Loucy (cell line): ENCODE results near the gene HTR2B.

Experiments used
- H2AFZ ChIP-seq: fragments of 200-600 bp; sonication (generic); 2 replicates; pipeline ENCODE4 v1.6.0; 2016; ENCODE audit warnings: antibody characterized with exemption, mild to moderate bottlenecking, low read length, moderate library complexity
- H3F3A ChIP-seq: fragments of 200-600 bp; 2 replicates; pipeline ENCODE4 v1.6.0; 2016; ENCODE audit warnings: antibody characterized with exemption, low read depth, mild to moderate bottlenecking
- H3K27me3 ChIP-seq: fragments of 200-600 bp; sonication (generic); 2 replicates; pipeline ENCODE4 v1.6.1; 2014; ENCODE audit warnings: low read length, mild to moderate bottlenecking; ENCODE audit not compliant: insufficient read depth, poor library complexity, severe bottlenecking
- H3K36me3 ChIP-seq: fragments of 200-600 bp; sonication (generic); 2 replicates; pipeline ENCODE4 v1.6.1; 2016; ENCODE audit warnings: low read length; ENCODE audit not compliant: insufficient read depth
- H3K4me1 ChIP-seq: fragments of 200-600 bp; sonication (generic); 2 replicates; pipeline ENCODE4 v1.5.1; 2014; ENCODE audit warnings: low read length, mild to moderate bottlenecking; ENCODE audit not compliant: insufficient read depth, poor library complexity, severe bottlenecking
- H3K4me2 ChIP-seq: fragments of 200-600 bp; sonication (generic); 2 replicates; pipeline ENCODE4 v1.6.0; 2014; ENCODE audit warnings: antibody characterized with exemption, low read length, low read depth, mild to moderate bottlenecking; ENCODE audit not compliant: poor library complexity, severe bottlenecking
- H3K4me3 ChIP-seq: fragments of 200-600 bp; sonication (generic); 2 replicates; pipeline ENCODE4 v1.5.1; 2014; ENCODE audit warnings: low read length, mild to moderate bottlenecking, mixed read lengths; ENCODE audit not compliant: poor library complexity, severe bottlenecking
- H3K79me2 ChIP-seq: fragments of 200-600 bp; sonication (generic); 2 replicates; pipeline ENCODE4 v1.6.1; 2014; ENCODE audit warnings: low read length; ENCODE audit not compliant: insufficient read depth
- H3K9ac ChIP-seq: fragments of 200-600 bp; sonication (generic); 2 replicates; pipeline ENCODE4 v1.6.0; 2014; ENCODE audit warnings: mild to moderate bottlenecking, low read depth, low read length, moderate library complexity; ENCODE audit not compliant: poor library complexity, severe bottlenecking
- H3K9me2 ChIP-seq: fragments of 200-600 bp; sonication (generic); replicated peaks from 2 replicates; pipeline ENCODE4 v1.6.1; 2016; ENCODE audit warnings: low read depth, low read length, mixed read lengths
- H3K9me3 ChIP-seq: fragments of 200-600 bp; sonication (generic); 2 replicates; pipeline ENCODE4 v1.6.1; 2014; ENCODE audit warnings: mild to moderate bottlenecking, antibody characterized with exemption, low read length, low read depth; ENCODE audit not compliant: insufficient read depth
- H4K20me1 ChIP-seq: fragments of 200-600 bp; sonication (generic); 2 replicates; pipeline ENCODE4 v1.6.0; 2014; ENCODE audit warnings: antibody characterized with exemption, low read length, mild to moderate bottlenecking; ENCODE audit not compliant: insufficient read depth, poor library complexity, severe bottlenecking
- EZH2phosphoT487 ChIP-seq: fragments of 200-600 bp; IDR thresholded peaks from 2 replicates; pipeline ENCODE4 v1.6.1; 2018; ENCODE audit warnings: antibody characterized with exemption, mild to moderate bottlenecking, moderate library complexity, borderline replicate concordance
- TF ChIP-seq, protein P1 (sequence below): fragments of 200-600 bp; sonication (generic); conservative IDR thresholded peaks from 2 replicates; pipeline ENCODE4 v1.5.1; 2014; ENCODE audit warnings: mild to moderate bottlenecking, antibody characterized with exemption, low read length

The HTR2B gene

GRCh38 chr2:231134910-231135655, 10.2 kb upstream of the HTR2B start:
- TF ChIP-seq, protein P1, sequence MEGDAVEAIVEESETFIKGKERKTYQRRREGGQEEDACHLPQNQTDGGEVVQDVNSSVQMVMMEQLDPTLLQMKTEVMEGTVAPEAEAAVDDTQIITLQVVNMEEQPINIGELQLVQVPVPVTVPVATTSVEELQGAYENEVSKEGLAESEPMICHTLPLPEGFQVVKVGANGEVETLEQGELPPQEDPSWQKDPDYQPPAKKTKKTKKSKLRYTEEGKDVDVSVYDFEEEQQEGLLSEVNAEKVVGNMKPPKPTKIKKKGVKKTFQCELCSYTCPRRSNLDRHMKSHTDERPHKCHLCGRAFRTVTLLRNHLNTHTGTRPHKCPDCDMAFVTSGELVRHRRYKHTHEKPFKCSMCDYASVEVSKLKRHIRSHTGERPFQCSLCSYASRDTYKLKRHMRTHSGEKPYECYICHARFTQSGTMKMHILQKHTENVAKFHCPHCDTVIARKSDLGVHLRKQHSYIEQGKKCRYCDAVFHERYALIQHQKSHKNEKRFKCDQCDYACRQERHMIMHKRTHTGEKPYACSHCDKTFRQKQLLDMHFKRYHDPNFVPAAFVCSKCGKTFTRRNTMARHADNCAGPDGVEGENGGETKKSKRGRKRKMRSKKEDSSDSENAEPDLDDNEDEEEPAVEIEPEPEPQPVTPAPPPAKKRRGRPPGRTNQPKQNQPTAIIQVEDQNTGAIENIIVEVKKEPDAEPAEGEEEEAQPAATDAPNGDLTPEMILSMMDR = no peak
- TF ChIP-seq EZH2phosphoT487 = no peak
- Histone ChIP-seq H4K20me1 (no peaks in the 10 kb centered on the region), H3K9me2 (no peaks in the 10 kb centered on the region), H3F3A (no peaks in the 10 kb centered on the region), H3K4me3 (no peak overlapping the region), H3K4me1 (no peaks in the 10 kb centered on the region), H3K4me2 (no peak overlapping the region), H3K36me3 (peaks cover 10% of the 10 kb centered on the region; the same call in 1 of the 2 replicates), H3K9me3 (no peaks in the 10 kb centered on the region), H2AFZ (no peak overlapping the region), H3K79me2 (peaks cover 7% of the 10 kb centered on the region; the same call in 1 of the 2 replicates), H3K9ac (no peak overlapping the region), H3K27me3 (no peaks in the 10 kb centered on the region)

- Histone ChIP-seq H3K27me3 (no peaks in the 10 kb centered on the region), H3K4me3 (no peak overlapping the region), H3K4me2 (no peak overlapping the region), H3K79me2 (peaks cover 7% of the 10 kb centered on the region; the same call in 1 of the 2 replicates), H4K20me1 (peaks cover 3% of the 10 kb centered on the region), H3K36me3 (no peaks in the 10 kb centered on the region), H3K9me2 (no peaks in the 10 kb centered on the region), H3K9me3 (no peaks in the 10 kb centered on the region), H2AFZ (no peak overlapping the region), H3F3A (no peaks in the 10 kb centered on the region; the same call in 1 of the 2 replicates), H3K4me1 (no peaks in the 10 kb centered on the region), H3K9ac (no peak overlapping the region)
- no peak for TF ChIP-seq EZH2phosphoT487
- TF ChIP-seq, protein P1 = no peak
Observed at GRCh38 chr2:231133365-231134099, 8.7 kb upstream of the HTR2B start.

GRCh38 chr2:231132129-231132528, 7.3 kb upstream of the HTR2B start:
- Histone ChIP-seq H3K4me2 (no peak overlapping the region), H4K20me1 (peaks cover 3% of the 10 kb centered on the region), H3K79me2 (peaks cover 7% of the 10 kb centered on the region; the same call in 1 of the 2 replicates)

More at GRCh38 chr2:231132129-231132528, 7.3 kb upstream of the HTR2B start:
- Histone ChIP-seq H3K27me3 (no peaks in the 10 kb centered on the region), H3K9me2 (no peaks in the 10 kb centered on the region), H3K9ac (no peak overlapping the region), H3K36me3 (no peaks in the 10 kb centered on the region), H2AFZ (no peak overlapping the region), H3K4me1 (no peaks in the 10 kb centered on the region), H3K4me3 (no peak overlapping the region), H3F3A (no peaks in the 10 kb centered on the region; the same call in 1 of the 2 replicates), H3K9me3 (no peaks in the 10 kb centered on the region)
- TF ChIP-seq EZH2phosphoT487 = no peak
- TF ChIP-seq, protein P1 = no peak
